Upper lobe of right lung (tissue), 1 donor: ENCODE results near the gene RAD51B. TPM values are rescaled to one million over a fixed set of nuclear protein-coding genes. Genes with fewer than 3 reads are reported as not detected.
A peak's percentile ranks its signal among the peaks of the same experiment; 100 is the strongest.
"Not testable (repeated sequence)": the region's sequence is repeated elsewhere in the genome, so short reads cannot be mapped to it uniquely, and the experiment has no call there.

Experiments used
- ATAC-seq: fragments of 200-7000 bp; cut with Tn5 transposase; one replicate; pipeline ENCODE4 v1.9.1; 2020; ENCODE audit warnings: mild to moderate bottlenecking, moderate library complexity
- DNase-seq: peaks from one replicate; pipeline ENCODE4 v3.0.0-alpha.2; 2020
- H3K27ac ChIP-seq: fragments of 200-600 bp; one replicate; pipeline ENCODE4 v1.8.0; 2022
- H3K27me3 ChIP-seq: fragments of 200-600 bp; one replicate; pipeline ENCODE4 v1.8.0; 2022; ENCODE audit warnings: mild to moderate bottlenecking
- H3K36me3 ChIP-seq: fragments of 200-600 bp; one replicate; pipeline ENCODE4 v1.8.0; 2022
- H3K4me1 ChIP-seq: fragments of 200-600 bp; one replicate; pipeline ENCODE4 v1.8.0; 2022
- H3K4me3 ChIP-seq: fragments of 200-600 bp; one replicate; pipeline ENCODE4 v1.8.0; 2022; ENCODE audit warnings: mild to moderate bottlenecking
- H3K9me3 ChIP-seq: fragments of 200-600 bp; one replicate; pipeline ENCODE4 v1.8.0; 2022
- intact Hi-C: fragments of 100-400 bp; cut with DNase I; formaldehyde crosslinking; loops from one replicate; pipeline ENCODE4 v1.11.0; 2022
- total RNA-seq: library from RNA; stranded (reverse); fragmentation: NEBNext Ultra II Directional; extraction: Animal tissue kit (Norgen Biotek cat#: 25700); gene quantifications from one replicate; pipeline ENCODE4 v1.2.1, GENCODE V29; 2021
- TF ChIP-seq, protein P1 (sequence below): fragments of 200-600 bp; IDR thresholded peaks from one replicate; pipeline ENCODE4 v1.8.0; 2022; ENCODE audit warnings: antibody characterized with exemption
- donor health status: DM: no; HTN: yes; CAD: no; lungs with severe emphysema.

The RAD51B gene
- total RNA-seq, 1 donor from 2014 or later, result 11.5 TPM

DNA sequence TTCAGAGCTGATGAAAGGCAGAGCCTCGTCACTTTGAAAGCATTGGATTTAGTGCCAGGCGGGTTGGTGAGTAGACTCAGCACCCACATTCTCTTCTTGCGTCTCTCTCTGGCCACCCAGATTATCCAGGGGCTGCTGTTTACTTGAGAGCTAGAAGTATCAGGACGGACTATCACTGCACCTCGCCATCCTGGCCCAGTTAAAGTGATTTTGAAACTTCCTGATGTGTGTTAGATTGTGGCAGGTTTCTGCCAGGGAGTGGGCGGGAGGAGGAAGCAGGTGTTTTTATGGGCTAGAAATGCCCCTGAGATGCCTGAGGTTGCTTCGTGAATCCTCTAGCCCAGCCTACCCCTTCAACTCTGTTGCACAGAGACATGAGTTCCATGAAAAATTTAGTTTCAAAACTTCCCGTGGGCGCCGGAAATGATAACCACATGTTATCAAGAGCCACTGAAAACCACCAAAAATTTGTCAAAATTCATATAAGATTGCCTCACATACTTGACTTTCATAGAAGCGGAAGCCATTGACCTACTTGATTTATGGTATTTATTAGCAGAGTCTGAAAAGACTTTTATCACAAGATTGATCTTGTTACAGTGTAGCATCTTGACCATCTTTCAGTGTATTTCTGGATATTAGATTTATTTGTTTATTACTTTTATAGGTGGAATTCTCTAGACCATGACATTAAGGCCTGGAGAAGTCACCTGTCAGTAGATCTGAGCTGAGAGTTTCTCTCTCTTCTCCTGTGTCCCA, 466.0 kb downstream of the RAD51B start:
- no peak overlapping the region for H3K4me3 ChIP-seq
- peaks cover 34% of the 10 kb centered on the region for H3K4me1 ChIP-seq
- no peaks in the 10 kb centered on the region for H3K27me3 ChIP-seq
- intact Hi-C loops, result no loop called here
- H3K27ac ChIP-seq, result peak overlapping the region; percentile 75
- TF ChIP-seq, protein P1, sequence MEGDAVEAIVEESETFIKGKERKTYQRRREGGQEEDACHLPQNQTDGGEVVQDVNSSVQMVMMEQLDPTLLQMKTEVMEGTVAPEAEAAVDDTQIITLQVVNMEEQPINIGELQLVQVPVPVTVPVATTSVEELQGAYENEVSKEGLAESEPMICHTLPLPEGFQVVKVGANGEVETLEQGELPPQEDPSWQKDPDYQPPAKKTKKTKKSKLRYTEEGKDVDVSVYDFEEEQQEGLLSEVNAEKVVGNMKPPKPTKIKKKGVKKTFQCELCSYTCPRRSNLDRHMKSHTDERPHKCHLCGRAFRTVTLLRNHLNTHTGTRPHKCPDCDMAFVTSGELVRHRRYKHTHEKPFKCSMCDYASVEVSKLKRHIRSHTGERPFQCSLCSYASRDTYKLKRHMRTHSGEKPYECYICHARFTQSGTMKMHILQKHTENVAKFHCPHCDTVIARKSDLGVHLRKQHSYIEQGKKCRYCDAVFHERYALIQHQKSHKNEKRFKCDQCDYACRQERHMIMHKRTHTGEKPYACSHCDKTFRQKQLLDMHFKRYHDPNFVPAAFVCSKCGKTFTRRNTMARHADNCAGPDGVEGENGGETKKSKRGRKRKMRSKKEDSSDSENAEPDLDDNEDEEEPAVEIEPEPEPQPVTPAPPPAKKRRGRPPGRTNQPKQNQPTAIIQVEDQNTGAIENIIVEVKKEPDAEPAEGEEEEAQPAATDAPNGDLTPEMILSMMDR, result no peak
- peak; percentile 65 for ATAC-seq
- DNase-seq, result no peak
- no peaks in the 10 kb centered on the region for H3K36me3 ChIP-seq
- no peaks in the 10 kb centered on the region for H3K9me3 ChIP-seq

GRCh38 chr14:68286667-68287066, 467.1 kb downstream of the RAD51B start:
- Histone ChIP-seq H3K4me3 (no peak overlapping the region), H3K9me3 (no peaks in the 10 kb centered on the region), H3K36me3 (no peaks in the 10 kb centered on the region), H3K4me1 (peaks cover 34% of the 10 kb centered on the region), H3K27ac (no peak overlapping the region), H3K27me3 (no peaks in the 10 kb centered on the region)
- DNase-seq (no peak), ATAC-seq (no peak)
- intact Hi-C loops, result no loop called here
- TF ChIP-seq, protein P1, result no peak

GRCh38 chr14:68289452-68289851, 469.9 kb downstream of the RAD51B start:
- intact Hi-C loops, H3K9me3 ChIP-seq, DNase-seq, H3K27me3 ChIP-seq, ATAC-seq, H3K27ac ChIP-seq, H3K4me3 ChIP-seq, H3K36me3 ChIP-seq: not testable (repeated sequence)
- peaks cover 12% of the 10 kb centered on the region for H3K4me1 ChIP-seq

DNA sequence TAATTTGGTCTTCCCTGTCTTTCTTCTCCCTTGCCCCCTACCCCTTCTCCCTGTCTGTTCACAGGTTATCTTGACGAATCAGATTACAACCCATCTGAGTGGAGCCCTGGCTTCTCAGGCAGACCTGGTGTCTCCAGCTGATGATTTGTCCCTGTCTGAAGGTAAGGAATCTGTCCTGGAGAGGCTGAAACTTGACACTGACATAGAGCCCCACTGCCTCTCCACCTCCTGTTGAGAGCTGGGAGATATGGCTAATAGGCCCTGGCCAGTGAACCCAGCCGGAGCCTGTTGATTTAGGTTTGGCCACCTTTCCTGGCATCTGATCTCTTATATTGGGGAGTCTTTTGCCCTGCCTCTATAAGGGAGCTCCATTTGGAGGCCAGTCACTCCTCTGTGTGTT, 472.2 kb downstream of the RAD51B start:
- intact Hi-C loops, result no loop called here
- Histone ChIP-seq H3K27me3 (no peaks in the 10 kb centered on the region), H3K4me3 (no peak overlapping the region), H3K4me1 (no peaks in the 10 kb centered on the region), H3K9me3 (no peaks in the 10 kb centered on the region), H3K27ac (no peak overlapping the region), H3K36me3 (no peaks in the 10 kb centered on the region)
- DNase-seq (no peak), ATAC-seq (no peak)
- TF ChIP-seq, protein P1, result no peak

DNA sequence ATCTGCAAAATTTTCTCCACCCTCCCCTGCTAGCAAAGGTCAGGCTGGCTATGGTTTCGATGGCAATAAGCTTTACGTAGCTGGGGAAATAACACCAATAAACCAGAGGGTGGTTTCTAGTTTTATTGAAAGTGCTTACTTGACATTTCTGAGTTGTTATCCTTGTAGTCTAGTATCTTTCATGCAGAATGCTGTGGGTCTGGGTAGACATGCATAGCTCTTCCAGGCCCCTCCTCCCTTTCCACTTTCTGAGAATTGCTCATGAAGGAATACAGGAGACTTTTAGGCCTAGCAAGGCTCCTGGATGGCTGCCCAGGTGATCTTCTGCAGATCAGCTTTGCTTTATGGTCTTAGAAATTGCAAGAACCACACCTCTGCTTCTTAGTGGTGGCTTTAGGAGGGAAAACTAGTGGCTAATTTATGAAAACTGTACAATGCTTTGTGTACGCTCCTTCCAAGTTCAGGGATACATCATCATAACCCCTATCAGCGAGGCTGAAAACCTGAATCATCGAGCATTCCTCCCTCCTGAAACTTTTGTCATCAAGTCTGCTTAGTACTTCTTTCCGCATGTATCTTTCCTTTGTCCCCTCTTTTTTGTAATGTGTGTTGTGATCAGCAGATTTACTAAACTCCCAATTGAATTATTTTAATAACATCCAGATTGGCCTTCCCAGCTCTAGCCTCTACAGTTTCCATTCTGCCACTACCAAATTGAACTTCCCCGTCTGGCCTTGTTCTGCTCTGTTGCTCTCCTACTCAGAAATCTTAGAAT, 473.0 kb downstream of the RAD51B start:
- H3K4me1 ChIP-seq, result peaks cover 3% of the 10 kb centered on the region
- H3K36me3 ChIP-seq, result no peaks in the 10 kb centered on the region
- TF ChIP-seq, protein P1, result no peak
- H3K27me3 ChIP-seq, result no peaks in the 10 kb centered on the region
- H3K27ac ChIP-seq, result no peak overlapping the region
- DNase-seq (no peak), ATAC-seq (no peak)
- no peaks in the 10 kb centered on the region for H3K9me3 ChIP-seq
- intact Hi-C loops, result no loop called here
- no peak overlapping the region for H3K4me3 ChIP-seq

DNA sequence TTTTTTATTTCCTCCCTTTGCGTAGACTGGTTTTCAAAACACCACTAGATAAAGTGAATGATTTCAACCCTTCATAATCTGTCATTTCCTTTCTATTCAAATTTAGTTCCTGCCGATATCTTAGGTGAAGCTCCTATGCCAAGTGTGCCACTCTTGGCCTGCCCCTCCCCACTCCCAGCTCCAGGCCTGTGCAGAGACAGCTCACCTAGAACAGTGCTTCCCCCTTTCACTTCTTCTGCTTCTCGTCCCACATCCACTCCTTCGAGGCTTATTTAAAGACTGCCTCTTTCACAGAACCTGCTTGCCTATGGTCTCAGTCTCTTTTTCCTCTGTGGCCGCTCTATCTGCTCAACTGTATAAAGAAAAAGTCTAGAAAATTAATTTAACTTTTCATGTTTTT, 473.8 kb downstream of the RAD51B start:
- Histone ChIP-seq H3K27ac (no peak overlapping the region), H3K27me3 (no peaks in the 10 kb centered on the region), H3K36me3 (no peaks in the 10 kb centered on the region), H3K9me3 (no peaks in the 10 kb centered on the region), H3K4me1 (peaks cover 8% of the 10 kb centered on the region), H3K4me3 (no peak overlapping the region)
- TF ChIP-seq, protein P1, result no peak
- ATAC-seq (peak; percentile 39), DNase-seq (no peak)
- intact Hi-C loops, result no loop called here
